Activated CD4-positive, alpha-beta memory T cell treated with anti-CD3 and anti-CD28 coated beads for 36 hours (primary cell): ENCODE results near the gene ZDHHC22. TPM values are rescaled to one million over a fixed set of nuclear protein-coding genes. Genes with fewer than 3 reads are reported as not detected.

ENCODE experiments used
- CTCF ChIA-PET: fragments of 350-600 bp; sonication (Branson Sonifier 250); formaldehyde crosslinking; loops from one replicate; lab custom pipeline; 2021; ENCODE audit warnings: antibody characterized with exemption, inconsistent platforms; lab: Charles Lee
- POLR2A ChIA-PET: fragments of 350-600 bp; sonication (Branson Sonifier 250); formaldehyde crosslinking; loops from one replicate; lab custom pipeline; 2021; ENCODE audit warnings: antibody characterized with exemption; lab: Charles Lee
- DNase-seq: peaks from one replicate; pipeline ENCODE4 v3.0.0-alpha.2; 2020
- H3K27ac Mint-ChIP-seq: one replicate; pipeline ENCODE4 v1.8.0; 2021; ENCODE audit warnings: mixed read lengths
- H3K27me3 Mint-ChIP-seq: one replicate; pipeline ENCODE4 v1.8.0; 2021; ENCODE audit warnings: mixed read lengths
- H3K36me3 Mint-ChIP-seq: one replicate; pipeline ENCODE4 v1.8.0; 2021; ENCODE audit warnings: mixed read lengths
- H3K4me1 Mint-ChIP-seq: one replicate; pipeline ENCODE4 v1.8.0; 2021; ENCODE audit warnings: low read depth, mixed read lengths
- H3K4me3 Mint-ChIP-seq: one replicate; pipeline ENCODE4 v1.8.0; 2021; ENCODE audit warnings: mild to moderate bottlenecking, mixed read lengths
- H3K9me3 Mint-ChIP-seq: one replicate; pipeline ENCODE4 v1.8.0; 2021; ENCODE audit warnings: mixed read lengths
- intact Hi-C: fragments of 100-400 bp; cut with micrococcal nuclease; formaldehyde crosslinking; loops from one replicate; pipeline ENCODE4 v1.15.1; 2023
- total RNA-seq, 2 experiments: library from RNA; stranded (reverse); gene quantifications; one replicate each; pipeline ENCODE4 v1.2.3, GENCODE V29; 2021

ZDHHC22 gene
- total RNA-seq, 2 experiments from 2014 or later = not detected

DNA sequence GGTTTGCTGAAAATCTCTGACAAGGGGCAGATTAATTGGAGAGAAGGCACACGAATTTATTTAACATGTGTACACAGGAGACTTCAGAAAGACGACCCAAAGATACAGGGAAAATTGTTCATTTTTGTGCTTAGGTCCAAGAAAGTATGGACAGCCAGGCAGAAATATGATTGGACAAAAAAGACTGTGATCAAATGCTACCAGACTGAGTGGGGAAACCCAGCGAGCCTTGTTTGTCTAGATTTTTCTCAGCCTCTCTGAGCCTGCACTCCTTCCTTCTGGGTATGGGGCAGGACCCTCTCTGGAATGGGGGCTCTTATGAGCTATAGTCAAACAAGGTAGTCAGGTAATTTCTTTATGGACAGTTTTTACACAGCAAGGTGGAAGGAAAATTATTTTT is 54.0 kb downstream of the ZDHHC22 start:
- POLR2A ChIA-PET = no interaction called here
- CTCF ChIA-PET = interaction anchor here (2.5 to 11.3 kb wide), 3 partner anchors 18 to 215 kb away, joined by 9 to 98 read pairs (median 22); no protein-coding TSS in a partner anchor
- Mint-ChIP-seq H3K4me1 (peaks cover 8% of the 10 kb centered on the region), H3K36me3 (peaks cover 4% of the 10 kb centered on the region), H3K9me3 (peaks cover 11% of the 10 kb centered on the region), H3K27me3 (no peaks in the 10 kb centered on the region), H3K27ac (no peak overlapping the region), H3K4me3 (no peak overlapping the region)
- no peak for DNase-seq
- intact Hi-C loops = no loop called here

DNA sequence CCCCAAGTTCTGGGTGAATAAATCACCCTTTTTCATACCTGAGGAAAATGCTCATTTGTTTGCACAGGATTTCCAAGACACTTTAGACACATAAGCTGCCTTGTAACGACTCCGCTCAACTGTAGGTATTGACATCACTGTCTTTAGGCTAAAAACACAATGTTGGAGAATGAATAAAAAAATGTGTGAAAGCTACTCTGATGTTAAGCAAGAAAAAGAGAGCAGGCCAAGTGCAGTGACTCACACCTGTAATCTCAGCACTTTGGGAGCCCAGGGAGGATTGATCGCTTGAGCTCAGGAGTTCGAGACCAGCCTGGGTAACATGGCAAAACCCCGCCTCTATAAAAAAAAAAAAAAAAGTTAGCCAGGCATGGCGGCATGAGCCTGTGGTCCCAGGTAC is 54.6 kb downstream of the ZDHHC22 start:
- POLR2A ChIA-PET = no interaction called here
- H3K36me3 Mint-ChIP-seq = peaks cover 4% of the 10 kb centered on the region
- intact Hi-C loops = no loop called here
- H3K9me3 Mint-ChIP-seq = peaks cover 11% of the 10 kb centered on the region
- H3K4me3 Mint-ChIP-seq = no peak overlapping the region
- peaks cover 8% of the 10 kb centered on the region for H3K4me1 Mint-ChIP-seq
- CTCF ChIA-PET = interaction anchor here (2.5 to 11.3 kb wide), 3 partner anchors 17 to 214 kb away, joined by 9 to 98 read pairs (median 22); no protein-coding TSS in a partner anchor
- no peak overlapping the region for H3K27ac Mint-ChIP-seq
- no peaks in the 10 kb centered on the region for H3K27me3 Mint-ChIP-seq
- DNase-seq = no peak

DNA sequence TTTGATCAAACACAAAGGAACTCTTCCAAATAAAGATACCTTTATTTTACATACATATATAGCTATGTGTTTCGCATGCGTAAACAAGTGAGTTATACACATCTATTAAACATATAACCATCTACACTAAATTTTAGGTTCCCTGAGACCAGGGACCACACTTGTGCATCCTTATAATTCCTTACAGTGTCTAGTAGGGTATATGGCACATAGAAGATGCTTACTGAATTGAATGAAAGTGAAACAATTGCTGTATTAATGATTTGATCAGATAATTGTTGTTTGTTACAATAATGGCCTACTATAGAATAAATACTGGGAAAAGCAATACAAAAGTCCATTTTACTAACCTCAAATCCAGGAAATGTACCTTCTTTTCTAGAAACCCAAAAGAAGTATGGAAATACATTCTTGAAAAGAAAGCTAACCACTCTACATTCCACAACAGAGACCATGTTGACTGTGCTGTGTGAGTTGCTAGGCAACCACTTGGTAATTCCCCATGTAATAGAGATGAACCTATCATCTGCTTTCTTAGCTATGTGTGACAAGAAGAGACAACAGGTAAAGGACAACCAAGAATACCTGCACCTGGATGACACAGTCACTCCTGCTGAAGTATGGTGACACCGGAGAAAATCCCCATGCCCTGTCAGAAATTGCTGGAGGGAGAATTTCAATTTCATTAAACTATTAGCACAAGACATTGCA is 55.4 kb downstream of the ZDHHC22 start:
- Mint-ChIP-seq H3K27me3 (peaks cover under 1% of the 10 kb centered on the region), H3K4me1 (peaks cover 8% of the 10 kb centered on the region), H3K9me3 (peaks cover 4% of the 10 kb centered on the region), H3K4me3 (no peak overlapping the region), H3K36me3 (no peaks in the 10 kb centered on the region), H3K27ac (no peak overlapping the region)
- ChIA-PET CTCF (interaction anchor here (0.6 to 11.3 kb wide), 10 partner anchors 8 to 399 kb away, joined by 3 to 98 read pairs (median 4); no protein-coding TSS in a partner anchor), POLR2A (no interaction called here)
- DNase-seq = no peak
- intact Hi-C loops = no loop called here

DNA sequence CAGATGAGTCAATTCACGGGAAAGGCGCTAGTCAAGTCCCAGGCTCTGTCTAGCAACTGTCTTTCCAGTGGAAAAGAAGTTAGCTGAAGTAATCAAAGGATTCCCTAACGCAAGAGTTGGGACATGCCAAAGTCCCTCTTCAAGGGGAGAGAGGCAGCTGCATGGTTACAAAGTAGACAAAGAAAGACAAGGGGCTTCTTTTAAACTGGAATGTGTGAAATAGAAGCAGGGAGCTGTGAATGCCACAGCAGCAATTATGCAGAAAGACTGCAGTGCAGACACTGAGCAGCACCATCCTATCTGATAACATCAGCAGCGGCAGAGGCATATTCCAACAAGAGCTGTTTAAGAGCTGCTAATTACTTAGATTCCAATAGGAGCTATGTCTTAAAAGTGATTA is 56.1 kb downstream of the ZDHHC22 start:
- POLR2A ChIA-PET = no interaction called here
- Mint-ChIP-seq H3K4me3 (no peak overlapping the region), H3K27ac (no peak overlapping the region), H3K27me3 (peaks cover 1% of the 10 kb centered on the region), H3K9me3 (no peaks in the 10 kb centered on the region), H3K4me1 (peaks cover 8% of the 10 kb centered on the region), H3K36me3 (no peaks in the 10 kb centered on the region)
- CTCF ChIA-PET = interaction anchor here (0.8 to 11.3 kb wide), 10 partner anchors 8 to 213 kb away, joined by 3 to 98 read pairs (median 4); no protein-coding TSS in a partner anchor
- no peak for DNase-seq
- intact Hi-C loops = no loop called here

DNA sequence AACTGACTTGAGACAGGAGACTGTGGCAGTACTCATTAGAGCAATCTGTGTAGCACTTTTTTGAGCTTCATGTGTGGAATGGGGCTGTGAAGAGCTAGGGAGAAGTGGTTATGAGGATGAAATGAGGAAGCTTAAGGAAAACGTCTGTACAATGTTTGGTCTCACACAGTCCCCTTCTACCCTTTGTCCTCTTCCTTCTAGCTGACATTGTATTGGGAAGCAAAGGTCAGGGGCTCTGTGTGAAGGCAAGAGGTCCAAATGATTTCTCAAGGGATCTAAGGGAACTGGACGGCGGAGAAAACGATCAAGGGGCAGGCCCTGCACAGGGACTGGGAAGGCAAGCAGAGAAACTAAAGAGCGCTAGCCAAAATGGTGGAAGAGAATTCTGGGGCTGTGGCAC is 56.6 kb downstream of the ZDHHC22 start:
- intact Hi-C loops = no loop called here
- Mint-ChIP-seq H3K36me3 (no peaks in the 10 kb centered on the region), H3K27me3 (peaks cover 1% of the 10 kb centered on the region), H3K4me1 (peaks cover 8% of the 10 kb centered on the region), H3K4me3 (no peak overlapping the region), H3K27ac (no peak overlapping the region), H3K9me3 (peaks cover 3% of the 10 kb centered on the region)
- no peak for DNase-seq
- POLR2A ChIA-PET = no interaction called here
- CTCF ChIA-PET = interaction anchor here (0.6 to 11.3 kb wide), 9 partner anchors 9 to 1178 kb away, joined by 3 to 98 read pairs (median 4); no protein-coding TSS in a partner anchor

DNA sequence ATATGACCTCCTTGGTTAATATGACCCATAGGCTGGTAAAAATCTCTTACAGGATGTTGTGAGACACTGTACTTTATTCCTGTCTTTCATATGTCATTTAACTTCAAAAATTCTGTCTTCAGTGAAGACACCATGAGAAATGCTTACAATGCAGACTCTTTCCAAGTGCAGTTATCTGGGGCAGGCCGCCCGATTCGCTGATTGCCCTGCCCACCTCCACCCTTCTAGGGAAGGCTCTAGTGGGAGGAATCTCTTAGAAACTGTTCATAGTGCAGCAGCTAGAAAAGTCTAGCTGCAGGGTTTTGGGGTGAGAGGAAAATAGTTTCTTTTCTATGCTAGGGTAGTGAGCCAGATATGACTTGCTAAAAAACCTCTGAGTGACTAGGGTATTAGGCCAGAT is 58.5 kb downstream of the ZDHHC22 start:
- no peaks in the 10 kb centered on the region for H3K36me3 Mint-ChIP-seq
- peaks cover 1% of the 10 kb centered on the region for H3K27me3 Mint-ChIP-seq

DNA sequence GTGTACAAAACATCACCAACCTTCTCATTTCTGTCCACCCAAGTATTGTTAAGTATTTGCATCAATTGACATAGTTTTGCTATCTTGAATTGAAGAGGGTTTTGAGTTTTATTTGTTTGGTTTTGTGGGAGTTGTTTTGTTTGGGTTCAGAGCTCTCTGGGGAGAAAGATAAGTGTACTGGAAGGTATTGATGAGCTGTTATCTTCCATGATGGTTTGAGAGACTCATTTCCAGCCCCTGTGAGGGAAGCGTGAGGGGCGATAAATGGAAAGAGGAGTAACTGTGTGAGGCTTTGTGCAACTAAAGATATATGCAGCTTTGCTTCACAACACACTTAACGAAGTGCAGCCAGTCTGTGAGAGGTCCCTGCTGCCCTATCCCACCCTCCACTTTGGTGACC is 59.2 kb downstream of the ZDHHC22 start:
- intact Hi-C loops = no loop called here
- CTCF ChIA-PET = interaction anchor here (1.8 to 16.8 kb wide), 3 partner anchors 13 to 209 kb away, joined by 4 to 598 read pairs (median 98); no protein-coding TSS in a partner anchor
- Mint-ChIP-seq H3K4me3 (no peak overlapping the region), H3K27ac (no peak overlapping the region), H3K27me3 (peaks cover 1% of the 10 kb centered on the region), H3K4me1 (peaks cover 4% of the 10 kb centered on the region), H3K36me3 (no peaks in the 10 kb centered on the region), H3K9me3 (peaks cover 7% of the 10 kb centered on the region)
- DNase-seq = no peak
- POLR2A ChIA-PET = no interaction called here

More for the DNA sequence above, 58.5 kb downstream of the ZDHHC22 start:
- ChIA-PET POLR2A (no interaction called here), CTCF (interaction anchor here (1.2 to 16.8 kb wide), 4 partner anchors 10 to 209 kb away, joined by 3 to 598 read pairs (median 51); no protein-coding TSS in a partner anchor)
- H3K27ac Mint-ChIP-seq = no peak overlapping the region
- H3K4me3 Mint-ChIP-seq = no peak overlapping the region
- peaks cover 4% of the 10 kb centered on the region for H3K4me1 Mint-ChIP-seq
- H3K9me3 Mint-ChIP-seq = peaks cover 7% of the 10 kb centered on the region
- intact Hi-C loops = no loop called here
- no peak for DNase-seq

Other genes with a start within 250 kb of the ZDHHC22 start
- gene IRF2BPL, start 113.1 kb downstream of the ZDHHC22 start, total RNA-seq = 10 to 100 TPM; 38.5 to 41.1 TPM
- 1 to 10 TPM; 7.3 to 7.5 TPM for gene CIPC, start 43.5 kb downstream of the ZDHHC22 start, total RNA-seq
- gene TMEM63C, start 40.0 kb upstream of the ZDHHC22 start, total RNA-seq = 1 to 10 TPM in 1 of 2 experiments, under 1 TPM in 1; 0.80 to 1.7 TPM
- gene NGB, start 129.4 kb upstream of the ZDHHC22 start, total RNA-seq = not detected
- gene POMT2, start 179.1 kb upstream of the ZDHHC22 start, total RNA-seq = 10 to 100 TPM; 12.9 to 13.1 TPM
- gene GSTZ1, start 179.2 kb upstream of the ZDHHC22 start, total RNA-seq = 10 to 100 TPM; 23.1 to 24.4 TPM
- 10 to 100 TPM; 26.9 to 27.8 TPM for gene TMED8, start 235.3 kb upstream of the ZDHHC22 start, total RNA-seq
- gene SAMD15, start 235.6 kb upstream of the ZDHHC22 start, total RNA-seq = under 1 TPM in 1 of 2 experiments, not detected in 1; 0.38 TPM